ENCODE results near the gene UBR2.
"Not testable (repeated sequence)": the region's sequence is repeated elsewhere in the genome, so short reads cannot be mapped to it uniquely, and the experiment has no call there.

The UBR2 gene

DNA sequence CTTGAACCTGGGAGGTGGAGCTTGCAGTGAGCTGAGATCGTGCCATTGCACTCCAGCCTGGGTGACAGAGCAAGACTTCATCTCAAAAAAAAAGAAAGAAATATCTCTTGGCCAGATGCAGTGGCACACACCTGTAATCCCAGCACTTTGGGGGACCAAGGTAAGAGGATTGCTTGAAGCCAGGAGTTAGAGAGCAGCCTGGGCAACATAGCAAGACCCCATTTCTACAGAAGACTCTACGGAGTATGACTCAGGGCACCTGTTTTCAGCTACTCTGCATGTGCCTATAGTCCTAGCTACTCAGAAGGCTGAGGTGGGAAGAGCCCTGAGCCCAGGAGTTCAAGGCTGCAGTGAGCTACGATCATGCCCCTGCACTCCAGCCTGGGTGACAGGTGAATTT, 139.0 kb downstream of the UBR2 start:
- H3K27me3 ChIP-seq (ENCODE audit: control insufficient read depth in 2 of 2, insufficient read depth in 2 of 2, low read length in 2 of 2); H3K36me3 ChIP-seq (ENCODE audit: control insufficient read depth in 2 of 2, insufficient read depth in 2 of 2, low read length in 2 of 2); H3K4me1 ChIP-seq (ENCODE audit: control insufficient read depth in 2 of 2, insufficient read depth in 2 of 2, low read length in 2 of 2); H3K9ac ChIP-seq (ENCODE audit: low read depth in 1 of 2, low read length in 2 of 2); H3K27ac ChIP-seq (ENCODE audit: low read depth in 2 of 2, low read length in 2 of 2); H3K9me3 ChIP-seq (ENCODE audit: control insufficient read depth in 2 of 2, low read length in 2 of 2); H3K4me3 ChIP-seq (ENCODE audit: low read length in 2 of 2): not testable (repeated sequence)

DNA sequence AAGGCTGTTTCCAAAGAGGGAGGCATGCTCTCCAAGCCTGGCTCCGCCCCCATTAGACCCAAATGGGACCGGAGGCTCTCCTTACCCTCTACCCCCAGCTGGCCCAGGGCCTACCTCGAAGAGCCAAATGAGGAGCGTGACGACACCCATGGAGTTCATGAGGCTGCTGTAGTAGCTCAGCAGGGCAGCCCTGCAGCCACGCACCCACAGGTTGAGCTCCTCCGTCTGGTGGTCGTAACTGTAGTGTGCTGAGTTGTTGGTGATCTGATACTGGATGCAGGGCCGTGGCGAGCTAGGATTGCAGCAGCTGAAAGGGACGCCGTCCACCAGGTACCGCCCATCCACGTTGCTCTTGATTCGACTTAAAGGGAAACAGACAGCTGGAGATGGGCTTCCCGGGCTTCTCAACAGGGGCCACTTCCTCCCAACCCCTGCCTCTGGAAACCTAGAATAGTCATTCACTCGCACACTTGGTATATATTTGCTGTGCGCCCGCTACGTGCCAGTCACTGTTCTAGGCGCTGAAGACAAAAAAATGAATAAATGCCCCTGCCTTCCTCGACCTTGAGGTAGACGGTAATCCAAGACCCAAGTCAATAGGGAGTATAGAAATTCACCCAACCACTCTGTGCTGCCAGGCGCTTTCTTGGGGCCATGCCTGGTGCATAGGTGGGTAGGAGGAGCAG, 140.6 kb downstream of the UBR2 start:
- Histone ChIP-seq H3K9ac (ENCODE audit: low read depth in 1 of 2, low read length in 2 of 2) (no peak overlapping the region), H3K4me1 (ENCODE audit: control insufficient read depth in 2 of 2, insufficient read depth in 2 of 2, low read length in 2 of 2) (no peaks in the 10 kb centered on the region), H3K36me3 (ENCODE audit: control insufficient read depth in 2 of 2, insufficient read depth in 2 of 2, low read length in 2 of 2) (no peaks in the 10 kb centered on the region), H3K27me3 (ENCODE audit: control insufficient read depth in 2 of 2, insufficient read depth in 2 of 2, low read length in 2 of 2) (no peaks in the 10 kb centered on the region), H3K27ac (ENCODE audit: low read depth in 2 of 2, low read length in 2 of 2) (no peak overlapping the region), H3K9me3 (ENCODE audit: control insufficient read depth in 2 of 2, low read length in 2 of 2) (no peaks in the 10 kb centered on the region), H3K4me3 (ENCODE audit: low read length in 2 of 2) (no peak overlapping the region)

GRCh38 chr6:42704937-42705374, 141.1 kb downstream of the UBR2 start:
- H3K36me3 ChIP-seq (ENCODE audit: control insufficient read depth in 2 of 2, insufficient read depth in 2 of 2, low read length in 2 of 2): no peaks in the 10 kb centered on the region
- no peak overlapping the region for H3K4me3 ChIP-seq (ENCODE audit: low read length in 2 of 2)
- H3K9ac ChIP-seq (ENCODE audit: low read depth in 1 of 2, low read length in 2 of 2): no peak overlapping the region
- no peak overlapping the region for H3K27ac ChIP-seq (ENCODE audit: low read depth in 2 of 2, low read length in 2 of 2)
- no peaks in the 10 kb centered on the region for H3K9me3 ChIP-seq (ENCODE audit: control insufficient read depth in 2 of 2, low read length in 2 of 2)
- H3K27me3 ChIP-seq (ENCODE audit: control insufficient read depth in 2 of 2, insufficient read depth in 2 of 2, low read length in 2 of 2): no peaks in the 10 kb centered on the region
- H3K4me1 ChIP-seq (ENCODE audit: control insufficient read depth in 2 of 2, insufficient read depth in 2 of 2, low read length in 2 of 2): no peaks in the 10 kb centered on the region

- no peak overlapping the region for H3K9ac ChIP-seq (ENCODE audit: low read depth in 1 of 2, low read length in 2 of 2)
- no peaks in the 10 kb centered on the region for H3K9me3 ChIP-seq (ENCODE audit: control insufficient read depth in 2 of 2, low read length in 2 of 2)
- H3K36me3 ChIP-seq (ENCODE audit: control insufficient read depth in 2 of 2, insufficient read depth in 2 of 2, low read length in 2 of 2): no peaks in the 10 kb centered on the region
- no peak overlapping the region for H3K27ac ChIP-seq (ENCODE audit: low read depth in 2 of 2, low read length in 2 of 2)
- H3K4me3 ChIP-seq (ENCODE audit: low read length in 2 of 2): no peak overlapping the region
- no peaks in the 10 kb centered on the region for H3K27me3 ChIP-seq (ENCODE audit: control insufficient read depth in 2 of 2, insufficient read depth in 2 of 2, low read length in 2 of 2)
- H3K4me1 ChIP-seq (ENCODE audit: control insufficient read depth in 2 of 2, insufficient read depth in 2 of 2, low read length in 2 of 2): no peaks in the 10 kb centered on the region
These were observed 143.8 kb downstream of the UBR2 start for GRCh38 chr6:42707595-42707994.

GRCh38 chr6:42708096-42708495, 144.3 kb downstream of the UBR2 start:
- Histone ChIP-seq H3K4me3 (ENCODE audit: low read length in 2 of 2) (no peak overlapping the region), H3K9me3 (ENCODE audit: control insufficient read depth in 2 of 2, low read length in 2 of 2) (no peaks in the 10 kb centered on the region), H3K36me3 (ENCODE audit: control insufficient read depth in 2 of 2, insufficient read depth in 2 of 2, low read length in 2 of 2) (no peaks in the 10 kb centered on the region), H3K9ac (ENCODE audit: low read depth in 1 of 2, low read length in 2 of 2) (no peak overlapping the region), H3K4me1 (ENCODE audit: control insufficient read depth in 2 of 2, insufficient read depth in 2 of 2, low read length in 2 of 2) (no peaks in the 10 kb centered on the region), H3K27me3 (ENCODE audit: control insufficient read depth in 2 of 2, insufficient read depth in 2 of 2, low read length in 2 of 2) (no peaks in the 10 kb centered on the region), H3K27ac (ENCODE audit: low read depth in 2 of 2, low read length in 2 of 2) (no peak overlapping the region)

- no peaks in the 10 kb centered on the region for H3K4me1 ChIP-seq (ENCODE audit: control insufficient read depth in 2 of 2, insufficient read depth in 2 of 2, low read length in 2 of 2)
- no peaks in the 10 kb centered on the region for H3K27me3 ChIP-seq (ENCODE audit: control insufficient read depth in 2 of 2, insufficient read depth in 2 of 2, low read length in 2 of 2)
- H3K9me3 ChIP-seq (ENCODE audit: control insufficient read depth in 2 of 2, low read length in 2 of 2): no peaks in the 10 kb centered on the region
- H3K27ac ChIP-seq (ENCODE audit: low read depth in 2 of 2, low read length in 2 of 2): no peak overlapping the region
- no peaks in the 10 kb centered on the region for H3K36me3 ChIP-seq (ENCODE audit: control insufficient read depth in 2 of 2, insufficient read depth in 2 of 2, low read length in 2 of 2)
- no peak overlapping the region for H3K9ac ChIP-seq (ENCODE audit: low read depth in 1 of 2, low read length in 2 of 2)
- no peak overlapping the region for H3K4me3 ChIP-seq (ENCODE audit: low read length in 2 of 2)
These were observed 146.0 kb downstream of the UBR2 start for GRCh38 chr6:42709871-42710270.

GRCh38 chr6:42710316-42710715, 146.5 kb downstream of the UBR2 start:
- Histone ChIP-seq H3K4me1 (ENCODE audit: control insufficient read depth in 2 of 2, insufficient read depth in 2 of 2, low read length in 2 of 2) (no peaks in the 10 kb centered on the region), H3K9ac (ENCODE audit: low read depth in 1 of 2, low read length in 2 of 2) (no peak overlapping the region), H3K36me3 (ENCODE audit: control insufficient read depth in 2 of 2, insufficient read depth in 2 of 2, low read length in 2 of 2) (no peaks in the 10 kb centered on the region), H3K27ac (ENCODE audit: low read depth in 2 of 2, low read length in 2 of 2) (no peak overlapping the region), H3K4me3 (ENCODE audit: low read length in 2 of 2) (no peak overlapping the region), H3K9me3 (ENCODE audit: control insufficient read depth in 2 of 2, low read length in 2 of 2) (no peaks in the 10 kb centered on the region), H3K27me3 (ENCODE audit: control insufficient read depth in 2 of 2, insufficient read depth in 2 of 2, low read length in 2 of 2) (no peaks in the 10 kb centered on the region)

- no peak overlapping the region for H3K9ac ChIP-seq (ENCODE audit: low read depth in 1 of 2, low read length in 2 of 2)
- H3K4me1 ChIP-seq (ENCODE audit: control insufficient read depth in 2 of 2, insufficient read depth in 2 of 2, low read length in 2 of 2): no peaks in the 10 kb centered on the region
- H3K4me3 ChIP-seq (ENCODE audit: low read length in 2 of 2): no peak overlapping the region
- no peak overlapping the region for H3K27ac ChIP-seq (ENCODE audit: low read depth in 2 of 2, low read length in 2 of 2)
- H3K9me3 ChIP-seq (ENCODE audit: control insufficient read depth in 2 of 2, low read length in 2 of 2): no peaks in the 10 kb centered on the region
- no peaks in the 10 kb centered on the region for H3K27me3 ChIP-seq (ENCODE audit: control insufficient read depth in 2 of 2, insufficient read depth in 2 of 2, low read length in 2 of 2)
- no peaks in the 10 kb centered on the region for H3K36me3 ChIP-seq (ENCODE audit: control insufficient read depth in 2 of 2, insufficient read depth in 2 of 2, low read length in 2 of 2)
These were observed 148.1 kb downstream of the UBR2 start for GRCh38 chr6:42711930-42712329.

DNA sequence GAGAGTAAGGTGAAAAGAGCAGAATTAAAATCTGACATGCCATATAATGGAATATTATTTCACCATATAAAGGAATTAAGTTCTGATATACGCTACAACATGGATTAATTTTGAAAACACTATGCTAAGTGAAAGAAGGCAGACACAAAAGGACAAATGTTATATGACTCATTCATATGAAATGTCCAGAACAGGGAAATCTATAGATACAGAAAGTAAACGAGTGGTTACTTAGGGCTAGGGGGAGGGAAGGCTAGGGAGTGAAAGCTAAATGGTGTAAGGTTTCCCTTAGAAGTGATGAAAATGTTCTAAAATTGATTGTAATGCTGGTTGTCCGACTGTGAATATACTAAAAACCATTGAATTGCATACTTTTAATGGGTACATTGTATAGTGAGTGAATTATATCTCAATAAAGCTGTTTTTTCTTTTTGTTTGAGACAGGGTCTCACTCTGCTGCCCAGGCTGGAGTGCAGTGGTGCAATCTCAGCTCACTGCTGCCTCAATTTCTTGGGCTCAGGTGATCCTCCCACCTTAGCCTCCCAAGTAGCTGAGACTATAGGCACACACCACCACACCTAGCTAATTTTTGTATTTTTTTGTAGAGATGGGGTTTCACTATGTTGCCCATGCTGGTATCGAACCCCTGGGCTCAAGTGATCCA, 150.4 kb downstream of the UBR2 start:
- no peaks in the 10 kb centered on the region for H3K9me3 ChIP-seq (ENCODE audit: control insufficient read depth in 2 of 2, low read length in 2 of 2)
- H3K4me1 ChIP-seq (ENCODE audit: control insufficient read depth in 2 of 2, insufficient read depth in 2 of 2, low read length in 2 of 2): no peaks in the 10 kb centered on the region
- no peaks in the 10 kb centered on the region for H3K27me3 ChIP-seq (ENCODE audit: control insufficient read depth in 2 of 2, insufficient read depth in 2 of 2, low read length in 2 of 2)
- no peak overlapping the region for H3K27ac ChIP-seq (ENCODE audit: low read depth in 2 of 2, low read length in 2 of 2)
- H3K9ac ChIP-seq (ENCODE audit: low read depth in 1 of 2, low read length in 2 of 2): no peak overlapping the region
- H3K36me3 ChIP-seq (ENCODE audit: control insufficient read depth in 2 of 2, insufficient read depth in 2 of 2, low read length in 2 of 2): no peaks in the 10 kb centered on the region
- no peak overlapping the region for H3K4me3 ChIP-seq (ENCODE audit: low read length in 2 of 2)

DNA sequence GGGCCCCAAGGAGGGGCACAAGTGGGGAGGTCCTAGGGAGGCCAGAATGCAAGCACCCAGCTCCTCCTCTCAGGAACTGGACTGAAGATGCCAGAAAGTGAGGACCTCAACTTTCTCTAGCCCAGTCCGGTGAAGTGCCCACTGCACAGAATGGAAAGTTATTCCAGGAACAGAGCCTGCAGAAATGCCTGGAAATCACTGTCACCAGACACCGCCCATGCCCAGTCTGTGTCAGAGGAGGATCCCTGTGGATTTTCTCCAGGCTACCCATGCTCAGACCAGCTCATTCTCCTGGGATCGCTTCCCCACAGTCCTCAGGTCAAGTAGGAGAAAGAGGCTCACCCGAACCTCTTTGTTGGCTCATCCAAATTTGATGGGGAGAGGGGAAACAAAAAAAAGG, 152.0 kb downstream of the UBR2 start:
- Histone ChIP-seq H3K27me3 (ENCODE audit: control insufficient read depth in 2 of 2, insufficient read depth in 2 of 2, low read length in 2 of 2) (no peaks in the 10 kb centered on the region), H3K36me3 (ENCODE audit: control insufficient read depth in 2 of 2, insufficient read depth in 2 of 2, low read length in 2 of 2) (no peaks in the 10 kb centered on the region), H3K9ac (ENCODE audit: low read depth in 1 of 2, low read length in 2 of 2) (no peak overlapping the region), H3K27ac (ENCODE audit: low read depth in 2 of 2, low read length in 2 of 2) (no peak overlapping the region), H3K4me1 (ENCODE audit: control insufficient read depth in 2 of 2, insufficient read depth in 2 of 2, low read length in 2 of 2) (no peaks in the 10 kb centered on the region), H3K9me3 (ENCODE audit: control insufficient read depth in 2 of 2, low read length in 2 of 2) (no peaks in the 10 kb centered on the region), H3K4me3 (ENCODE audit: low read length in 2 of 2) (no peak overlapping the region)

Data from mucosa of rectum (tissue), 2 donors.